K562 (cell line): ENCODE results near the gene MILR1. TPM values are rescaled to one million over a fixed set of nuclear protein-coding genes. Genes with fewer than 3 reads are reported as not detected.

Source experiments
- ATAC-seq: fragments of 200-7000 bp; cut with Tn5 transposase; 3 replicates; pipeline ENCODE4 v1.9.1; 2020; ENCODE audit warnings: moderate library complexity
- BruUV-seq: library from RNA; stranded (reverse); fragments of 400-500 nt; replicated peaks from 2 replicates; lab custom pipeline; 2021; lab: Mats Ljungman, UMichigan
- CTCF ChIA-PET: fragments of 300-600 bp; formaldehyde crosslinking; extraction: SDS; loops from one replicate; lab custom pipeline; 2021; ENCODE audit warnings: low intra/inter-chr PET ratio; lab: Yijun Ruan, JAX
- POLR2A ChIA-PET: fragments of 300-600, 350-650 bp; sonication (Branson Sonifier 250); formaldehyde crosslinking; extraction: SDS; loops from one replicate; lab custom pipeline; 2021; ENCODE audit warnings: antibody characterized with exemption, inconsistent platforms; lab: Yijun Ruan, JAX
- DNase-seq, 4 experiments: peaks; one replicate each; pipeline versions ENCODE4 v3.0.0 to v3.0.0-alpha.2; 2011 to 2018; ENCODE audit warnings: low spot score in 3 of 4, mixed read lengths in 3 of 4; ENCODE audit errors: extremely low read depth in 1 of 4
- FAIRE-seq: peaks from 2 replicates; lab custom pipeline; 2011; peaks lifted over from hg19 to GRCh38; lab: Jason Lieb, UNC
- H2AFZ ChIP-seq: 2 replicates; pipeline ENCODE4 v1.6.0; 2011; ENCODE audit warnings: low read depth, low read length, control low read depth, inconsistent platforms
- H3K27ac ChIP-seq: fragments of 200-600 bp; 3 replicates; pipeline ENCODE4 v1.8.0; 2011; ENCODE audit warnings: low read depth, mild to moderate bottlenecking, control low read depth, inconsistent platforms, low read length, moderate library complexity, mixed read lengths; ENCODE audit errors: extremely low read depth
- H3K27me3 ChIP-seq, 2 experiments: fragments of 300-600 bp in 1 of 2; 2 replicates in 1 of 2; 3 replicates in 1 of 2; pipeline versions ENCODE4 v1.6.0 to v1.8.0; 2011; ENCODE audit warnings: inconsistent platforms in 2 of 2, low read length in 2 of 2, mild to moderate bottlenecking in 1 of 2, mixed read lengths in 1 of 2, moderate library complexity in 1 of 2; ENCODE audit not compliant: control insufficient read depth in 2 of 2, insufficient read depth in 2 of 2
- H3K36me3 ChIP-seq: fragments of 300-600 bp; 3 replicates; pipeline ENCODE4 v1.8.0; 2011; ENCODE audit warnings: mild to moderate bottlenecking, low read length, inconsistent platforms; ENCODE audit not compliant: control insufficient read depth, insufficient read depth
- H3K4me1 ChIP-seq, 2 experiments: fragments of 200-600 bp in 1 of 2; replicated peaks in 1 of 2; 2 replicates in 1 of 2; 3 replicates in 1 of 2; pipeline versions ENCODE4 v1.5.1 to v1.8.0; 2011; ENCODE audit warnings: inconsistent platforms in 2 of 2, low read length in 2 of 2, mild to moderate bottlenecking in 1 of 2, mixed read lengths in 1 of 2, moderate library complexity in 1 of 2; ENCODE audit not compliant: control insufficient read depth in 2 of 2, insufficient read depth in 2 of 2
- H3K4me2 ChIP-seq: 2 replicates; pipeline ENCODE4 v1.6.1; 2011; ENCODE audit warnings: low read length, control low read depth, inconsistent platforms, mixed read lengths; ENCODE audit not compliant: insufficient read depth
- H3K4me3 ChIP-seq: fragments of 200-600 bp; sonication (generic), shearing (Covaris generic); 2 replicates; pipeline ENCODE4 v1.5.1; 2016; ENCODE audit warnings: control low read depth, inconsistent platforms
- H3K79me2 ChIP-seq: fragments of 200-600 bp; 3 replicates; pipeline ENCODE4 v1.8.0; 2011; ENCODE audit warnings: low read length, inconsistent platforms; ENCODE audit not compliant: control insufficient read depth, insufficient read depth
- H3K9ac ChIP-seq, 2 experiments: 2 replicates each; pipeline versions ENCODE4 v1.6.0 to v1.6.1; 2011; ENCODE audit warnings: low read depth in 2 of 2, low read length in 2 of 2, control low read depth in 1 of 2, inconsistent platforms in 1 of 2, mild to moderate bottlenecking in 1 of 2, mixed read lengths in 1 of 2; ENCODE audit not compliant: insufficient read depth in 1 of 2
- H3K9me1 ChIP-seq: one replicate; pipeline ENCODE4 v1.6.0; 2011; ENCODE audit warnings: inconsistent platforms, mild to moderate bottlenecking, low read length, moderate library complexity; ENCODE audit not compliant: control insufficient read depth, insufficient read depth
- H3K9me3 ChIP-seq: replicated peaks from 2 replicates; pipeline ENCODE4 v1.5.1; 2011; ENCODE audit warnings: low read depth, low read length, inconsistent platforms; ENCODE audit not compliant: control insufficient read depth, insufficient read depth
- H4K20me1 ChIP-seq: replicated peaks from 2 replicates; pipeline ENCODE4 v1.6.1; 2011; ENCODE audit warnings: low read length, inconsistent platforms, mixed read lengths; ENCODE audit not compliant: control insufficient read depth, insufficient read depth
- CEBPB ChIP-seq: fragments of 450-650 bp; IDR thresholded peaks from 2 replicates; pipeline ENCODE4 v1.6.1; 2016; ENCODE audit warnings: missing genetic modification characterization, missing compliant biosample characterization
- CEBPG ChIP-seq, 3 experiments: fragments of 200-800 bp in 1 of 3; sonication (Bioruptor generic) in 1 of 3; sonication (generic) in 1 of 3; formaldehyde crosslinking in 1 of 3; IDR thresholded peaks in 2 of 3; conservative IDR thresholded peaks in 1 of 3; 2 replicates each; pipeline versions ENCODE4 v1.6.1 to v1.8.0; 2016 to 2022; ENCODE audit warnings: missing compliant biosample characterization in 2 of 3, missing genetic modification characterization in 2 of 3, mild to moderate bottlenecking in 1 of 3, missing genetic modification reagents in 1 of 3
- EP400 ChIP-seq: fragments of 450-650 bp; IDR thresholded peaks from 2 replicates; pipeline ENCODE4 v1.6.1; 2017; ENCODE audit warnings: antibody characterized with exemption, mild to moderate bottlenecking, moderate library complexity
- POLR2H ChIP-seq: IDR thresholded peaks from 2 replicates; pipeline ENCODE4 v1.6.1; 2016; ENCODE audit warnings: missing genetic modification characterization, low read depth, mild to moderate bottlenecking, control low read depth, missing compliant biosample characterization, moderate library complexity
- WGBS: fragments of 100-300 bp; shearing (Covaris generic); methylation state at CpG from one replicate; pipeline ENCODE4 v1.1.6; 2016; ENCODE audit warnings: low coverage, mixed read lengths; ENCODE audit not compliant: insufficient coverage; ENCODE audit errors: missing lambda C conversion rate; 5-methylcytosine and 5-hydroxymethylcytosine counted together
- in situ Hi-C: fragments of 300-500 bp; cut with MboI; formaldehyde crosslinking; loops from 4 replicates; pipeline ENCODE4 v1.15.0; 2018; ENCODE audit warnings: inconsistent platforms, mixed read lengths
- intact Hi-C: fragments of 100-400 bp; cut with micrococcal nuclease; formaldehyde crosslinking; loops from 2 replicates; pipeline ENCODE4 v1.14.2; 2022
- polyA plus RNA-seq, 8 experiments: library from polyadenylated mRNA; depleted of rRNA in 4 of 8; stranded (reverse) in 5 of 8; unstranded in 3 of 8; fragments of >200 nt; fragmentation: Nextera tagmentation in 2 of 8; fragmentation: Illumina TruSeq in 1 of 8; extraction: Ambion mirVana in 2 of 8; extraction: Trizol in 1 of 8; gene quantifications; 2 replicates each; pipeline versions ENCODE4 v1.2.1 to v1.2.3, GENCODE V29; 2011 to 2014; ENCODE audit warnings: inconsistent platforms in 1 of 8, missing spikeins in 1 of 8
- total RNA-seq, 7 experiments: library from RNA; depleted of rRNA in 6 of 7; stranded (reverse); fragments of >200 nt in 6 of 7; fragmentation: Illumina TruSeq in 2 of 7; extraction: Trizol in 2 of 7; gene quantifications; 2 replicates each; pipeline versions ENCODE4 v1.2.1 to v1.2.3, GENCODE V29; 2011 to 2021; ENCODE audit warnings: low replicate concordance in 1 of 7
- TF ChIP-seq, protein P1 (sequence below): fragments of 450-650 bp; IDR thresholded peaks from 2 replicates; pipeline ENCODE4 v1.6.1; 2016; ENCODE audit warnings: missing biosample characterization, missing genetic modification characterization
- TF ChIP-seq, protein P2 (sequence below): fragments of 450-650 bp; IDR thresholded peaks from 2 replicates; pipeline ENCODE4 v1.6.1; 2017; ENCODE audit warnings: antibody characterized with exemption
- TF ChIP-seq, protein P3 (sequence below), 2 experiments: fragments of 450-650 bp in 1 of 2; IDR thresholded peaks; 2 replicates each; pipeline ENCODE4 v1.6.1; 2011 to 2017; ENCODE audit warnings: low read depth in 2 of 2, antibody characterized with exemption in 1 of 2, borderline replicate concordance in 1 of 2, low read length in 1 of 2, mild to moderate bottlenecking in 1 of 2, mixed read lengths in 1 of 2; ENCODE audit not compliant: control insufficient read depth in 1 of 2
- TF ChIP-seq, protein P4 (sequence below), 2 experiments: fragments of 450-650 bp in 1 of 2; sonication (generic) in 1 of 2; formaldehyde crosslinking in 1 of 2; IDR thresholded peaks in 1 of 2; conservative IDR thresholded peaks in 1 of 2; 2 replicates each; pipeline versions ENCODE4 v1.6.1 to v1.8.1; 2016 to 2023; ENCODE audit warnings: mild to moderate bottlenecking in 2 of 2, moderate library complexity in 2 of 2, inconsistent platforms in 1 of 2, missing genetic modification reagents in 1 of 2

MILR1 gene
- total and polyA plus RNA-seq, 9 of the 15 experiments (the other 6 are each of a cell fraction or from before 2014, with no cell fraction given) = 3.8 to 14.1 (median 7.1) TPM

- POLR2A ChIA-PET = interaction anchor here (0.6 to 5.5 kb wide), 3 partner anchors 11 to 190 kb away, joined by 3 to 114 read pairs (median 3); partner anchors contain the start of genes CEP95 and DDX5
- H3K27ac ChIP-seq = peak overlapping the region; percentile 8; the same call in 2 of the 3 replicates
- WGBS = 67% methylated on average over 2 of the region's 2 CpGs
- H3K9me1 ChIP-seq = no peaks in the 10 kb centered on the region
- ATAC-seq (no peak), FAIRE-seq (no peak), DNase-seq (no peak)
- in situ Hi-C loops = loop anchor here (5.0 kb wide), 2 partner anchors 72 to 187 kb away; no protein-coding TSS in a partner anchor
- no peaks in the 10 kb centered on the region; the same call in 1 of the 2 replicates for H3K9me3 ChIP-seq
- H3K27me3 ChIP-seq = no peaks in the 10 kb centered on the region
- H3K9ac ChIP-seq = peak overlapping the region in 1 of 2 experiments; percentile 58; a peak in 2 of 4 replicates
- TF ChIP-seq EP400 (peak; percentile 23; the same call in 1 of the 2 replicates), CEBPG (CRISPR knock-in tag; IDR thresholded peaks at IDR 0.05) (no peak; the same call in 1 of the 2 replicates), CEBPG (tag; conservative IDR thresholded peaks at IDR 0.05 in 1 of 2, IDR thresholded peaks at IDR 0.05 in 1 of 2) (peak; percentile 87 to 89), CEBPB (tag) (peak; percentile 87), POLR2H (tag) (peak; percentile 44)
- TF ChIP-seq, protein P1, sequence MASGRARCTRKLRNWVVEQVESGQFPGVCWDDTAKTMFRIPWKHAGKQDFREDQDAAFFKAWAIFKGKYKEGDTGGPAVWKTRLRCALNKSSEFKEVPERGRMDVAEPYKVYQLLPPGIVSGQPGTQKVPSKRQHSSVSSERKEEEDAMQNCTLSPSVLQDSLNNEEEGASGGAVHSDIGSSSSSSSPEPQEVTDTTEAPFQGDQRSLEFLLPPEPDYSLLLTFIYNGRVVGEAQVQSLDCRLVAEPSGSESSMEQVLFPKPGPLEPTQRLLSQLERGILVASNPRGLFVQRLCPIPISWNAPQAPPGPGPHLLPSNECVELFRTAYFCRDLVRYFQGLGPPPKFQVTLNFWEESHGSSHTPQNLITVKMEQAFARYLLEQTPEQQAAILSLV (tag) = peak; percentile 69
- TF ChIP-seq, protein P2, sequence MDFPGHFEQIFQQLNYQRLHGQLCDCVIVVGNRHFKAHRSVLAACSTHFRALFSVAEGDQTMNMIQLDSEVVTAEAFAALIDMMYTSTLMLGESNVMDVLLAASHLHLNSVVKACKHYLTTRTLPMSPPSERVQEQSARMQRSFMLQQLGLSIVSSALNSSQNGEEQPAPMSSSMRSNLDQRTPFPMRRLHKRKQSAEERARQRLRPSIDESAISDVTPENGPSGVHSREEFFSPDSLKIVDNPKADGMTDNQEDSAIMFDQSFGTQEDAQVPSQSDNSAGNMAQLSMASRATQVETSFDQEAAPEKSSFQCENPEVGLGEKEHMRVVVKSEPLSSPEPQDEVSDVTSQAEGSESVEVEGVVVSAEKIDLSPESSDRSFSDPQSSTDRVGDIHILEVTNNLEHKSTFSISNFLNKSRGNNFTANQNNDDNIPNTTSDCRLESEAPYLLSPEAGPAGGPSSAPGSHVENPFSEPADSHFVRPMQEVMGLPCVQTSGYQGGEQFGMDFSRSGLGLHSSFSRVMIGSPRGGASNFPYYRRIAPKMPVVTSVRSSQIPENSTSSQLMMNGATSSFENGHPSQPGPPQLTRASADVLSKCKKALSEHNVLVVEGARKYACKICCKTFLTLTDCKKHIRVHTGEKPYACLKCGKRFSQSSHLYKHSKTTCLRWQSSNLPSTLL = no peak
- TF ChIP-seq, protein P3, sequence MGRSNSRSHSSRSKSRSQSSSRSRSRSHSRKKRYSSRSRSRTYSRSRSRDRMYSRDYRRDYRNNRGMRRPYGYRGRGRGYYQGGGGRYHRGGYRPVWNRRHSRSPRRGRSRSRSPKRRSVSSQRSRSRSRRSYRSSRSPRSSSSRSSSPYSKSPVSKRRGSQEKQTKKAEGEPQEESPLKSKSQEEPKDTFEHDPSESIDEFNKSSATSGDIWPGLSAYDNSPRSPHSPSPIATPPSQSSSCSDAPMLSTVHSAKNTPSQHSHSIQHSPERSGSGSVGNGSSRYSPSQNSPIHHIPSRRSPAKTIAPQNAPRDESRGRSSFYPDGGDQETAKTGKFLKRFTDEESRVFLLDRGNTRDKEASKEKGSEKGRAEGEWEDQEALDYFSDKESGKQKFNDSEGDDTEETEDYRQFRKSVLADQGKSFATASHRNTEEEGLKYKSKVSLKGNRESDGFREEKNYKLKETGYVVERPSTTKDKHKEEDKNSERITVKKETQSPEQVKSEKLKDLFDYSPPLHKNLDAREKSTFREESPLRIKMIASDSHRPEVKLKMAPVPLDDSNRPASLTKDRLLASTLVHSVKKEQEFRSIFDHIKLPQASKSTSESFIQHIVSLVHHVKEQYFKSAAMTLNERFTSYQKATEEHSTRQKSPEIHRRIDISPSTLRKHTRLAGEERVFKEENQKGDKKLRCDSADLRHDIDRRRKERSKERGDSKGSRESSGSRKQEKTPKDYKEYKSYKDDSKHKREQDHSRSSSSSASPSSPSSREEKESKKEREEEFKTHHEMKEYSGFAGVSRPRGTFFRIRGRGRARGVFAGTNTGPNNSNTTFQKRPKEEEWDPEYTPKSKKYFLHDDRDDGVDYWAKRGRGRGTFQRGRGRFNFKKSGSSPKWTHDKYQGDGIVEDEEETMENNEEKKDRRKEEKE (IDR thresholded peaks at IDR 0.05; ENCODE audit: borderline replicate concordance in 1 of 2, control insufficient read depth in 1 of 2, low read depth in 2 of 2, low read length in 1 of 2) = no peak
- TF ChIP-seq, protein P4, sequence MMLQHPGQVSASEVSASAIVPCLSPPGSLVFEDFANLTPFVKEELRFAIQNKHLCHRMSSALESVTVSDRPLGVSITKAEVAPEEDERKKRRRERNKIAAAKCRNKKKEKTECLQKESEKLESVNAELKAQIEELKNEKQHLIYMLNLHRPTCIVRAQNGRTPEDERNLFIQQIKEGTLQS (IDR thresholded peaks at IDR 0.05) = peak; percentile 85
- TF ChIP-seq, protein P4 (CRISPR knock-in tag; conservative IDR thresholded peaks at IDR 0.05) = no peak
- BruUV-seq = no TSS peak
- H4K20me1 ChIP-seq = no peaks in the 10 kb centered on the region
- intact Hi-C loops = loop anchor here (5.0 kb wide), 1 partner anchor 172 kb away; no protein-coding TSS in a partner anchor
- CTCF ChIA-PET = no interaction called here
- peak overlapping the region; percentile 85 for H3K4me2 ChIP-seq
- peak overlapping the region; percentile 69 for H3K4me3 ChIP-seq
- no peak overlapping the region for H2AFZ ChIP-seq
- H3K36me3 ChIP-seq = peaks cover 71% of the 10 kb centered on the region
- H3K4me1 ChIP-seq = peaks cover 4 to 10% of the 10 kb centered on the region in 2 experiments; a peak in 3 of 5 replicates
- peaks cover 60% of the 10 kb centered on the region for H3K79me2 ChIP-seq
These were observed 45.2 kb downstream of the MILR1 start for GRCh38 chr17:64494121-64494520.
